ENCODE data around the gene EPHX1. TPM values are rescaled to one million over a fixed set of nuclear protein-coding genes. Genes with fewer than 3 reads are reported as not detected.
"Not testable (repeated sequence)": the region's sequence is repeated elsewhere in the genome, so short reads cannot be mapped to it uniquely, and the experiment has no call there.

Gene EPHX1
- total RNA-seq, 1 donor from 2014 or later = 41.5 TPM

DNA sequence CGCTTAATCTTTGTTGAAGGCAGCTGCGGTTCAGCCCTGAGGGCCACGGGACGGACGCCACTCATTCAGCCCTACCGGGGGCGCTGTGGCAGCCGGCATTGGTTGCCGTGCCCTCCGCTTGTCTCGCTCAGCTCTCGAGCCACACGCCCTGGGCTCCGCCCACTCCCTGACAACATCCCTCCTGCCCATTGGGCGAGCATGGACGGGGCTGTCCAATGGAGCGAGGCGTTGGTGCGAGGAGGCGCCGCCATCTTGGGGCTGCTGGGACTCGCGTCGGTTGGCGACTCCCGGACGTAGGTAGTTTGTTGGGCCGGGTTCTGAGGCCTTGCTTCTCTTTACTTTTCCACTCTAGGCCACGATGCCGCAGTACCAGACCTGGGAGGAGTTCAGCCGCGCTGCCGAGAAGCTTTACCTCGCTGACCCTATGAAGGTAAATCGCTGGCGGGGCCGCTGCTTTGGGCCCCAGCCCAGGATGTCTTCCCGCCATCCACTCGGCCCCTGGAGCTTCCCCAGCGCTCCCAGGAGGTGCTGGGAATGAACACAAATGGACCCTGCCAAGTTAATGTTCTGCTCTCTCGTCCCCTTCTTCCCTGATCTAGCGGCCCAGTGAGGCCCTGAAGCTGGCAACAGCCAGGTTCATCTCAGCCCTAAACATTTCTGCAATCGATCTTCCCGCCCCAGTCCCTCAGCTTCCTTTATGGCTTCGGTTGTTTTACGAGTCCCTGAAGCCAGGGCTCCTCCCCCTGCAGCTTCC lies 32.2 kb upstream of the EPHX1 start, which contains the start of gene SRP9:
SRP9 (plus strand) TSS at position 244 of the 754 bp plus-strand sequence; CDS start at position 359, 115 bp downstream.
- Mint-ChIP-seq H3K36me3 (ENCODE audit: insufficient read depth) (peaks cover 13% of the 10 kb centered on the region), H3K4me3 (ENCODE audit: low read depth) (no peak within 1 kb of the TSS), H3K27ac (no peak within 1 kb of the TSS), H3K27me3 (no peaks in the 10 kb centered on the region), H3K9me3 (ENCODE audit: low read depth) (no peaks in the 10 kb centered on the region), H3K4me1 (ENCODE audit: low read depth) (peaks cover 29% of the 10 kb centered on the region)
- TF ChIP-seq, protein P1, sequence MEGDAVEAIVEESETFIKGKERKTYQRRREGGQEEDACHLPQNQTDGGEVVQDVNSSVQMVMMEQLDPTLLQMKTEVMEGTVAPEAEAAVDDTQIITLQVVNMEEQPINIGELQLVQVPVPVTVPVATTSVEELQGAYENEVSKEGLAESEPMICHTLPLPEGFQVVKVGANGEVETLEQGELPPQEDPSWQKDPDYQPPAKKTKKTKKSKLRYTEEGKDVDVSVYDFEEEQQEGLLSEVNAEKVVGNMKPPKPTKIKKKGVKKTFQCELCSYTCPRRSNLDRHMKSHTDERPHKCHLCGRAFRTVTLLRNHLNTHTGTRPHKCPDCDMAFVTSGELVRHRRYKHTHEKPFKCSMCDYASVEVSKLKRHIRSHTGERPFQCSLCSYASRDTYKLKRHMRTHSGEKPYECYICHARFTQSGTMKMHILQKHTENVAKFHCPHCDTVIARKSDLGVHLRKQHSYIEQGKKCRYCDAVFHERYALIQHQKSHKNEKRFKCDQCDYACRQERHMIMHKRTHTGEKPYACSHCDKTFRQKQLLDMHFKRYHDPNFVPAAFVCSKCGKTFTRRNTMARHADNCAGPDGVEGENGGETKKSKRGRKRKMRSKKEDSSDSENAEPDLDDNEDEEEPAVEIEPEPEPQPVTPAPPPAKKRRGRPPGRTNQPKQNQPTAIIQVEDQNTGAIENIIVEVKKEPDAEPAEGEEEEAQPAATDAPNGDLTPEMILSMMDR (IDR thresholded peaks at IDR 0.05; ENCODE audit: unreplicated experiment) = peak; percentile 89
- peak; percentile 97 for DNase-seq (ENCODE audit: low spot score, unreplicated experiment)

GRCh38 chr1:225778337-225778669 lies 31.6 kb upstream of the EPHX1 start:
- H3K27ac Mint-ChIP-seq = no peak overlapping the region
- no peaks in the 10 kb centered on the region for H3K9me3 Mint-ChIP-seq (ENCODE audit: low read depth)
- H3K4me3 Mint-ChIP-seq (ENCODE audit: low read depth) = no peak overlapping the region
- peaks cover 25% of the 10 kb centered on the region for H3K4me1 Mint-ChIP-seq (ENCODE audit: low read depth)
- TF ChIP-seq, protein P1 (IDR thresholded peaks at IDR 0.05; ENCODE audit: unreplicated experiment) = no peak
- H3K36me3 Mint-ChIP-seq (ENCODE audit: insufficient read depth) = peaks cover 13% of the 10 kb centered on the region
- DNase-seq (ENCODE audit: low spot score, unreplicated experiment) = no peak
- H3K27me3 Mint-ChIP-seq = no peaks in the 10 kb centered on the region

DNA sequence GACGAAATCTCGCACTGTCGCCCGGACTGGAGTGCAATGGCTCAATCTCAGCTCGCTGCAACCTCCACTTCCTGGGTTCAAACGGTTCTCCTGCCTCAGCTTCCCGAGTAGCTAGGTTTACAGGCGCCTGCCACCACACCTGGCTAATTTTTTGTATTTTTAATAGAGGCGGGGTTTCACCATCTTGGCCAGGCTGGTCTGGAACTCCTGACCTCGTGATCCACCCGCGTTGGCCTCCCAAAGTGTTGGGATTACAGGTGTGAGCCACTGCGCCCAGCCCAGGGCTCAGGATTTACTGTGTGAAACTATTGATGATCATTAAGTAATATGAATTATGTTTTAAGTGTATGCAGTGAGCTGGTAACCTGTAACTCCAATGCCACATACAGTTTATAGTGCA lies 30.8 kb upstream of the EPHX1 start:
- not testable (repeated sequence) for DNase-seq (ENCODE audit: low spot score, unreplicated experiment); H3K9me3 Mint-ChIP-seq (ENCODE audit: low read depth); H3K27ac Mint-ChIP-seq; H3K27me3 Mint-ChIP-seq; H3K4me3 Mint-ChIP-seq (ENCODE audit: low read depth)
- H3K4me1 Mint-ChIP-seq (ENCODE audit: low read depth) = peaks cover 23% of the 10 kb centered on the region
- H3K36me3 Mint-ChIP-seq (ENCODE audit: insufficient read depth) = peaks cover 20% of the 10 kb centered on the region

- Mint-ChIP-seq H3K36me3 (ENCODE audit: insufficient read depth) (peaks cover 20% of the 10 kb centered on the region), H3K4me3 (ENCODE audit: low read depth) (peak overlapping the region; percentile 49), H3K27ac (no peak overlapping the region), H3K27me3 (no peaks in the 10 kb centered on the region), H3K4me1 (ENCODE audit: low read depth) (peaks cover 21% of the 10 kb centered on the region), H3K9me3 (ENCODE audit: low read depth) (no peaks in the 10 kb centered on the region)
- TF ChIP-seq, protein P1 (IDR thresholded peaks at IDR 0.05; ENCODE audit: unreplicated experiment) = no peak
- no peak for DNase-seq (ENCODE audit: low spot score, unreplicated experiment)
These were observed 29.8 kb upstream of the EPHX1 start for GRCh38 chr1:225780134-225780533.

DNA sequence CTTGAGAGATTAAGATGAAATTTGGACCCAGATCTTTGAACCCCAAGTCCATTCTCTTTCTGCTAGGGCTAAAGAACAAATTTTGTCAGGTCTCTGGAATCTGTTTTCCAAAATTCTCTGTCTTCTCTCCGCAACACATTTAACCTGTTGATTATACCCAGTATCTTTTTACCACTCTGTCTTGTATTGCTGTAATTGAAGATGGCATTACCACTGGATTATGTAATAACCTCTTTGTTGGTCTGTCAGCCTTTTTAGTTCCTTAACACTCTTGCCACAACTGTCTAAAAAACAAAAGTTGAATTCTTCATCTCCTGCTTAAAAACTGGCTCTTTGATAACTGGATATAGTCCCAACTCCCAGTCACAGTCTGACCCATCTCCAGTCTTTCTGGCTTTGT lies 29.3 kb upstream of the EPHX1 start:
- DNase-seq (ENCODE audit: low spot score, unreplicated experiment) = no peak
- Mint-ChIP-seq H3K27ac (peak overlapping the region; percentile 26), H3K36me3 (ENCODE audit: insufficient read depth) (peaks cover 20% of the 10 kb centered on the region), H3K4me3 (ENCODE audit: low read depth) (peak overlapping the region; percentile 51), H3K27me3 (no peaks in the 10 kb centered on the region), H3K9me3 (ENCODE audit: low read depth) (no peaks in the 10 kb centered on the region), H3K4me1 (ENCODE audit: low read depth) (peaks cover 21% of the 10 kb centered on the region)
- TF ChIP-seq, protein P1 (IDR thresholded peaks at IDR 0.05; ENCODE audit: unreplicated experiment) = no peak

DNA sequence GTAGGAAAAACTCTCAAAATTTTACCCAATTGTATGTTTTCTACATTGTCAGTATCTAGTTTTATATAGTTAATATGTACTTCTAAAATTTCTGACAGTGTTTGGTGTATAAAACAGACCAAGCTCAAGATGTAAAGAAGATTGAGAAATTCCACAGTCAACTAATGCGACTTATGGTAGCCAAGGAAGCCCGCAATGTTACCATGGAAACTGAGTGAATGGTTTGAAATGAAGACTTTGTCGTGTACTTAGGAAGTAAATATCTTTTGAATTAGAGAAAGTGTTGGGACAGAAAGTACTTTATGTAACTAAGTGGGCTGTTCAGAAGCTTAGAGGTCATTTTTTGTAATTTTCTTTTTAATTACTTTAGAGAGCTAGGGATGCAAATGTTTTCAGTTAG lies 20.8 kb upstream of the EPHX1 start:
- not testable (repeated sequence) for H3K4me1 Mint-ChIP-seq (ENCODE audit: low read depth); H3K27me3 Mint-ChIP-seq; H3K27ac Mint-ChIP-seq; H3K4me3 Mint-ChIP-seq (ENCODE audit: low read depth); DNase-seq (ENCODE audit: low spot score, unreplicated experiment)
- peaks cover 21% of the 10 kb centered on the region for H3K9me3 Mint-ChIP-seq (ENCODE audit: low read depth)
- H3K36me3 Mint-ChIP-seq (ENCODE audit: insufficient read depth) = peaks cover 65% of the 10 kb centered on the region

All from progenitor cell of endocrine pancreas (in vitro differentiated cells).